Measurements from ENCODE around the gene DFFA.

DNA sequence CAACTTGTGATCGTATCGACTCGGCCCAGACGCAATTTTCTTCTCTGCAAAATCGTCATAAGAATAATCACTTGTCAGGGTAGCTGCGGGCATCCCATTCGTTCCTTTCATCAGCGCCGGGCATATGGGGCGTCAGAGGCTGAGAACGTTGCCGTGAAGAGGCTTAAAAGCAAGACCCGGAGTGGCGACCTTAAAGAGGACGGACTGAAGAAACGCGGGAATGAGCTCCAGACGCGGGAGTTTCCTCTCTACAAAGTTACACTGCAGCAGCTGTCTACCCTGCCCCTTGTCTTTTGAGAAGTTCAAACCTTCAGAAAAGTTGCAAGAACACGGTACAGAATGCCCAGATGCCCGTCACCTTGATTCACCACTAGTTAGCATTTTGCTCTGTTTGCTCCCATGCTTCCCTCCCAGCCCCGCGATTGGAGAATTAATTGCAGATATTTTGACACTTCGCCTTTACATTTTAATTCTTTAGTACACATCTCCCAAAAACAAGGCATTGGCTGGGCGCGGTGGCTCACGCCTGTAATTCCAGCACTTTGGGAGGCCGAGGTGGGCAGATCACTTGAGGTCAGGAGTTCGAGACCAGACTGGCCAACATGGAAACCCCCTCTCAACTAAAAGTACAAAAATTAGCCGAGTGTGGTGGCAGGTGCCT, 41.1 kb downstream of the DFFA start:
- TF ChIP-seq, protein P1, sequence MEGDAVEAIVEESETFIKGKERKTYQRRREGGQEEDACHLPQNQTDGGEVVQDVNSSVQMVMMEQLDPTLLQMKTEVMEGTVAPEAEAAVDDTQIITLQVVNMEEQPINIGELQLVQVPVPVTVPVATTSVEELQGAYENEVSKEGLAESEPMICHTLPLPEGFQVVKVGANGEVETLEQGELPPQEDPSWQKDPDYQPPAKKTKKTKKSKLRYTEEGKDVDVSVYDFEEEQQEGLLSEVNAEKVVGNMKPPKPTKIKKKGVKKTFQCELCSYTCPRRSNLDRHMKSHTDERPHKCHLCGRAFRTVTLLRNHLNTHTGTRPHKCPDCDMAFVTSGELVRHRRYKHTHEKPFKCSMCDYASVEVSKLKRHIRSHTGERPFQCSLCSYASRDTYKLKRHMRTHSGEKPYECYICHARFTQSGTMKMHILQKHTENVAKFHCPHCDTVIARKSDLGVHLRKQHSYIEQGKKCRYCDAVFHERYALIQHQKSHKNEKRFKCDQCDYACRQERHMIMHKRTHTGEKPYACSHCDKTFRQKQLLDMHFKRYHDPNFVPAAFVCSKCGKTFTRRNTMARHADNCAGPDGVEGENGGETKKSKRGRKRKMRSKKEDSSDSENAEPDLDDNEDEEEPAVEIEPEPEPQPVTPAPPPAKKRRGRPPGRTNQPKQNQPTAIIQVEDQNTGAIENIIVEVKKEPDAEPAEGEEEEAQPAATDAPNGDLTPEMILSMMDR (IDR thresholded peaks at IDR 0.05; ENCODE audit: low read depth, low read length, missing input control) = no peak
- TF ChIP-seq GABPA (IDR thresholded peaks at IDR 0.05 in 1 of 2, conservative IDR thresholded peaks at IDR 0.05 in 1 of 2) = no peak
- TF ChIP-seq, protein P2, sequence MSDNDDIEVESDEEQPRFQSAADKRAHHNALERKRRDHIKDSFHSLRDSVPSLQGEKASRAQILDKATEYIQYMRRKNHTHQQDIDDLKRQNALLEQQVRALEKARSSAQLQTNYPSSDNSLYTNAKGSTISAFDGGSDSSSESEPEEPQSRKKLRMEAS (IDR thresholded peaks at IDR 0.05) = no peak
- no peak for TF ChIP-seq FOXA2 (IDR thresholded peaks at IDR 0.05)
- no peak for TF ChIP-seq RAD21 (IDR thresholded peaks at IDR 0.05)
